Stimulated activated CD8-positive, alpha-beta memory T cell treated with anti-CD3 and anti-CD28 coated beads, Interleukin-15, amount 100 ng/mL, for 24 hours (primary cell): ENCODE data around the gene RIN3.

ENCODE experiments used
- DNase-seq: peaks from one replicate; pipeline ENCODE4 v3.0.0-alpha.2; 2020; ENCODE audit warnings: low read depth

The RIN3 gene

GRCh38 chr14:92507174-92507768 lies 6.3 kb upstream of the RIN3 start:
- no peak for DNase-seq

GRCh38 chr14:92510972-92511371 lies 2.6 kb upstream of the RIN3 start:
- no peak for DNase-seq

GRCh38 chr14:92511453-92512238 lies 1.9 kb upstream of the RIN3 start:
- DNase-seq: no peak

GRCh38 chr14:92512807-92513203 lies 776 bp upstream of the RIN3 start:
- no peak for DNase-seq

GRCh38 chr14:92513966-92514843 lies 624 bp downstream of the RIN3 start:
- DNase-seq: no peak

- no peak for DNase-seq
Observed at GRCh38 chr14:92514844-92515514, 1.4 kb downstream of the RIN3 start.

GRCh38 chr14:92515546-92516343 lies 2.2 kb downstream of the RIN3 start:
- DNase-seq: no peak

- DNase-seq: no peak
Observed at GRCh38 chr14:92516344-92516965, 2.9 kb downstream of the RIN3 start.

GRCh38 chr14:92516966-92517506 lies 3.5 kb downstream of the RIN3 start:
- no peak for DNase-seq

- DNase-seq: no peak
Observed at GRCh38 chr14:92517761-92518160, 4.2 kb downstream of the RIN3 start.

GRCh38 chr14:92519246-92520101 lies 5.9 kb downstream of the RIN3 start:
- no peak for DNase-seq

- DNase-seq: no peak
Observed at GRCh38 chr14:92520102-92521057, 6.8 kb downstream of the RIN3 start.

- no peak for DNase-seq
Observed at GRCh38 chr14:92521058-92521415, 7.5 kb downstream of the RIN3 start.

GRCh38 chr14:92523752-92524151 lies 10.2 kb downstream of the RIN3 start:
- no peak for DNase-seq

- no peak for DNase-seq
Observed at GRCh38 chr14:92524602-92525185, 11.1 kb downstream of the RIN3 start.

- no peak for DNase-seq
Observed at GRCh38 chr14:92525322-92526095, 11.9 kb downstream of the RIN3 start.

GRCh38 chr14:92527721-92528120 lies 14.1 kb downstream of the RIN3 start:
- DNase-seq: no peak
